Neural progenitor cell (in vitro differentiated cells): Measurements from ENCODE around the gene MEIS1. TPM values are rescaled to one million over a fixed set of nuclear protein-coding genes. Genes with fewer than 3 reads are reported as not detected.
A peak's percentile ranks its signal among the peaks of the same experiment; 100 is the strongest.

Source experiments
- DNase-seq: peaks from one replicate; pipeline ENCODE4 v3.0.0-alpha.2; 2016; ENCODE audit warnings: low spot score
- H2AFZ ChIP-seq: fragments of 200-600 bp; sonication (generic); replicated peaks from 2 replicates; pipeline ENCODE4 v1.6.1; 2016; ENCODE audit warnings: antibody characterized with exemption
- H3F3A ChIP-seq: fragments of 200-600 bp; sonication (generic); 2 replicates; pipeline ENCODE4 v1.6.1; 2016; ENCODE audit warnings: antibody characterized with exemption, low read depth
- H3K27ac ChIP-seq: fragments of 200-600 bp; sonication (generic); 2 replicates; pipeline ENCODE4 v1.5.1; 2016; ENCODE audit warnings: mild to moderate bottlenecking
- H3K27me3 ChIP-seq: fragments of 200-600 bp; sonication (generic); 2 replicates; pipeline ENCODE4 v1.6.1; 2016; ENCODE audit warnings: mild to moderate bottlenecking, moderate library complexity
- H3K36me3 ChIP-seq: fragments of 200-600 bp; sonication (generic); 2 replicates; pipeline ENCODE4 v1.5.1; 2016
- H3K4me1 ChIP-seq: fragments of 200-600 bp; sonication (generic); 2 replicates; pipeline ENCODE4 v1.6.1; 2016; ENCODE audit warnings: mixed run types
- H3K4me2 ChIP-seq: fragments of 200-600 bp; sonication (generic); 2 replicates; pipeline ENCODE4 v1.6.1; 2016
- H3K4me3 ChIP-seq: fragments of 200-600 bp; sonication (generic); 2 replicates; pipeline ENCODE4 v1.5.1; 2016
- H3K79me2 ChIP-seq: fragments of 200-600 bp; sonication (generic); 2 replicates; pipeline ENCODE4 v1.6.1; 2016; ENCODE audit warnings: low read depth
- H3K9ac ChIP-seq: fragments of 200-600 bp; sonication (generic); 2 replicates; pipeline ENCODE4 v1.6.1; 2016
- H3K9me3 ChIP-seq: fragments of 200-600 bp; sonication (generic); 2 replicates; pipeline ENCODE4 v1.5.1; 2016; ENCODE audit warnings: low read depth
- H4K20me1 ChIP-seq: fragments of 200-600 bp; sonication (generic); 2 replicates; pipeline ENCODE4 v1.6.1; 2016; ENCODE audit warnings: low read depth
- H3K27ac Mint-ChIP-seq: 3 replicates; pipeline ENCODE4 v1.8.0; 2021; ENCODE audit warnings: mixed read lengths
- H3K27me3 Mint-ChIP-seq: 2 replicates; pipeline ENCODE4 v1.8.0; 2022; ENCODE audit warnings: low read depth, mild to moderate bottlenecking, inconsistent platforms, moderate library complexity, mixed read lengths; ENCODE audit not compliant: insufficient read depth
- H3K36me3 Mint-ChIP-seq: 3 replicates; pipeline ENCODE4 v1.8.0; 2021; ENCODE audit warnings: mixed read lengths
- H3K4me1 Mint-ChIP-seq: 3 replicates; pipeline ENCODE4 v1.8.0; 2021; ENCODE audit warnings: mixed read lengths
- H3K4me3 Mint-ChIP-seq: 3 replicates; pipeline ENCODE4 v1.8.0; 2021; ENCODE audit warnings: mild to moderate bottlenecking, moderate library complexity, mixed read lengths
- H3K9me3 Mint-ChIP-seq: 3 replicates; pipeline ENCODE4 v1.8.0; 2020; ENCODE audit warnings: mixed read lengths
- EZH2 ChIP-seq: fragments of 200-600 bp; sonication (generic); IDR thresholded peaks from 2 replicates; pipeline ENCODE4 v1.6.1; 2017; ENCODE audit warnings: antibody characterized with exemption, mild to moderate bottlenecking, moderate library complexity
- EZH2phosphoT487 ChIP-seq: fragments of 200-600 bp; sonication (generic); IDR thresholded peaks from 2 replicates; pipeline ENCODE4 v1.6.1; 2017; ENCODE audit warnings: antibody characterized with exemption
- total RNA-seq: library from RNA; depleted of rRNA; stranded (reverse); fragments of >200 nt; gene quantifications from 2 replicates; pipeline ENCODE4 v1.2.3, GENCODE V29; 2015; ENCODE audit warnings: low replicate concordance
- TF ChIP-seq, protein P1 (sequence below): fragments of 200-600 bp; sonication (generic); IDR thresholded peaks from 2 replicates; pipeline ENCODE4 v1.5.1; 2017; ENCODE audit warnings: antibody characterized with exemption, mild to moderate bottlenecking

Gene MEIS1
- total RNA-seq, 1 donor from 2014 or later = 14.7 TPM

DNA sequence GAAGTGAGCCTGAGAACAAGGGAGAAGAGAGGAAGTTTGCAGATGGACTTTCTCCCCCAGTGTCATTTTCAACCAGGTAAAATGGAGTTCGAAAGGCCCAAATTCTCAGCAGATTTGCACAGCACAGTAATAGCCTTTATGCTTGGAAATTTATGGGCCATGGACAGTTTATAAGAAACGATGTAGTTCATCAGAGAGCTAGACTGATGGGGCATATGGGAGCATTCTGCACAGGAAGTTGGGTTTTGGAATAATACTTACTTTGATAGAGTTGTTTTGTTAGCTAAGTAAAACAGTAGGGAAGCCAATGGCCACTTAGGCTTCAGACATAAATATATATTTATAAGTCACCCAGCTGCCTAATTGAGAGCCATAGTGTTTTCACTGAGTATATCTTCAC lies 169.4 kb downstream of the MEIS1 start:
- Histone ChIP-seq H3F3A (peaks cover 13% of the 10 kb centered on the region), H2AFZ (no peak overlapping the region), H3K36me3 (no peaks in the 10 kb centered on the region), H3K79me2 (no peaks in the 10 kb centered on the region), H3K4me2 (peak overlapping the region; percentile 51), H3K27me3 (no peaks in the 10 kb centered on the region), H3K9me3 (no peaks in the 10 kb centered on the region), H4K20me1 (no peaks in the 10 kb centered on the region), H3K4me1 (peaks cover 17% of the 10 kb centered on the region), H3K27ac (no peak overlapping the region), H3K9ac (no peak overlapping the region), H3K4me3 (no peak overlapping the region)
- TF ChIP-seq EZH2phosphoT487 = no peak
- TF ChIP-seq EZH2 = no peak
- TF ChIP-seq, protein P1, sequence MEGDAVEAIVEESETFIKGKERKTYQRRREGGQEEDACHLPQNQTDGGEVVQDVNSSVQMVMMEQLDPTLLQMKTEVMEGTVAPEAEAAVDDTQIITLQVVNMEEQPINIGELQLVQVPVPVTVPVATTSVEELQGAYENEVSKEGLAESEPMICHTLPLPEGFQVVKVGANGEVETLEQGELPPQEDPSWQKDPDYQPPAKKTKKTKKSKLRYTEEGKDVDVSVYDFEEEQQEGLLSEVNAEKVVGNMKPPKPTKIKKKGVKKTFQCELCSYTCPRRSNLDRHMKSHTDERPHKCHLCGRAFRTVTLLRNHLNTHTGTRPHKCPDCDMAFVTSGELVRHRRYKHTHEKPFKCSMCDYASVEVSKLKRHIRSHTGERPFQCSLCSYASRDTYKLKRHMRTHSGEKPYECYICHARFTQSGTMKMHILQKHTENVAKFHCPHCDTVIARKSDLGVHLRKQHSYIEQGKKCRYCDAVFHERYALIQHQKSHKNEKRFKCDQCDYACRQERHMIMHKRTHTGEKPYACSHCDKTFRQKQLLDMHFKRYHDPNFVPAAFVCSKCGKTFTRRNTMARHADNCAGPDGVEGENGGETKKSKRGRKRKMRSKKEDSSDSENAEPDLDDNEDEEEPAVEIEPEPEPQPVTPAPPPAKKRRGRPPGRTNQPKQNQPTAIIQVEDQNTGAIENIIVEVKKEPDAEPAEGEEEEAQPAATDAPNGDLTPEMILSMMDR = no peak
- H3K4me3 Mint-ChIP-seq = no peak overlapping the region
- H3K9me3 Mint-ChIP-seq = peaks cover under 1% of the 10 kb centered on the region
- peaks cover 27% of the 10 kb centered on the region for H3K4me1 Mint-ChIP-seq
- H3K27ac Mint-ChIP-seq = no peak overlapping the region
- no peak for DNase-seq
- H3K27me3 Mint-ChIP-seq = peaks cover 2% of the 10 kb centered on the region
- H3K36me3 Mint-ChIP-seq = no peaks in the 10 kb centered on the region

DNA sequence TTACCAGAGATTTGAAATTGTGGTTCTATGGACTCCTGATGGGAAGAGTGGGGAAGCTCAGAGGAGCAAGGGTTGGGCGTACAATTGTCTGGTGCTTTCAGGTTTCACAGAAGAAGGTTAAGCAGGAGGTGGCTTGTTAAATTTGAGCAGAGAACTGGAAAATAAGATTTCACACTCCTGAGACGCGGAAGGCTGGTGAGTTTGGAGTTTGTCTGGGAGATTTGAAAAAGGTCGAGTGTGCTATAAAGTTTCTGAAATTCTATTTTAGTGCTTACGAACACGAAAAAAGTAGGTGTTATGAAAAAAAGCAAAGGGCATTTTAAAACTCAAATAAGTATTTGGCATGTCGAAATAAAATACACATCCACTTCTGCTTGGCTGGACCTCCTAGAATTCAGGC lies 170.1 kb downstream of the MEIS1 start:
- peak overlapping the region; percentile 70 for H3K27ac Mint-ChIP-seq
- Histone ChIP-seq H3K4me1 (peaks cover 17% of the 10 kb centered on the region), H3K27me3 (no peaks in the 10 kb centered on the region), H3K36me3 (no peaks in the 10 kb centered on the region), H3K4me3 (no peak overlapping the region), H3K9me3 (no peaks in the 10 kb centered on the region), H3F3A (peaks cover 13% of the 10 kb centered on the region), H3K27ac (peak overlapping the region; percentile 47), H3K79me2 (no peaks in the 10 kb centered on the region), H4K20me1 (no peaks in the 10 kb centered on the region), H3K4me2 (peak overlapping the region; percentile 51), H3K9ac (no peak overlapping the region), H2AFZ (no peak overlapping the region)
- no peaks in the 10 kb centered on the region for H3K9me3 Mint-ChIP-seq
- peak; percentile 69 for DNase-seq
- TF ChIP-seq EZH2 (no peak), EZH2phosphoT487 (no peak)
- TF ChIP-seq, protein P1 = no peak
- H3K4me1 Mint-ChIP-seq = peaks cover 27% of the 10 kb centered on the region
- H3K4me3 Mint-ChIP-seq = peak overlapping the region; percentile 13
- no peaks in the 10 kb centered on the region for H3K36me3 Mint-ChIP-seq
- H3K27me3 Mint-ChIP-seq = peaks cover 2% of the 10 kb centered on the region

- Mint-ChIP-seq H3K4me1 (peaks cover 27% of the 10 kb centered on the region), H3K4me3 (no peak overlapping the region), H3K27ac (no peak overlapping the region), H3K9me3 (peaks cover 8% of the 10 kb centered on the region), H3K36me3 (no peaks in the 10 kb centered on the region), H3K27me3 (peaks cover 2% of the 10 kb centered on the region)
- no peak overlapping the region for H3K4me3 ChIP-seq
- H3K4me2 ChIP-seq = no peak overlapping the region
- no peaks in the 10 kb centered on the region for H4K20me1 ChIP-seq
- H2AFZ ChIP-seq = no peak overlapping the region
- TF ChIP-seq EZH2 (no peak), EZH2phosphoT487 (no peak)
- TF ChIP-seq, protein P1 = no peak
- no peak overlapping the region for H3K9ac ChIP-seq
- no peak for DNase-seq
- H3K27ac ChIP-seq = no peak overlapping the region
- H3K27me3 ChIP-seq = no peaks in the 10 kb centered on the region
- H3K4me1 ChIP-seq = peaks cover 17% of the 10 kb centered on the region
- peaks cover 13% of the 10 kb centered on the region for H3F3A ChIP-seq
- no peaks in the 10 kb centered on the region for H3K36me3 ChIP-seq
- H3K79me2 ChIP-seq = no peaks in the 10 kb centered on the region
- no peaks in the 10 kb centered on the region for H3K9me3 ChIP-seq
These were observed 172.2 kb downstream of the MEIS1 start for GRCh38 chr2:66607152-66607551.
